HCT116 (cell line): ENCODE data around the gene PCDHGA1.

Experiments
- EZH2 ChIP-seq: fragments of 200-600 bp; sonication (generic); IDR thresholded peaks from 2 replicates; pipeline ENCODE4 v1.6.1; 2017; ENCODE audit warnings: antibody characterized with exemption, mixed run types
- POLR2A ChIP-seq: IDR thresholded peaks from 2 replicates; pipeline ENCODE4 v1.7.0; 2011; ENCODE audit warnings: borderline replicate concordance; ENCODE audit not compliant: insufficient read depth, insufficient read length; ENCODE audit errors: extremely low read depth
- SP1 ChIP-seq: IDR thresholded peaks from 2 replicates; pipeline ENCODE4 v1.6.1; 2012; ENCODE audit warnings: low read depth
- TF ChIP-seq, protein P1 (sequence below), 3 experiments: fragments of 200-600 bp in 1 of 3; sonication (generic) in 1 of 3; IDR thresholded peaks in 2 of 3; conservative IDR thresholded peaks in 1 of 3; 2 replicates each; pipeline ENCODE4 v1.5.1; 2012 to 2017; ENCODE audit warnings: low read depth in 2 of 3, low read length in 2 of 3, antibody characterized with exemption in 1 of 3, borderline replicate concordance in 1 of 3, control low read depth in 1 of 3, mild to moderate bottlenecking in 1 of 3, mixed read lengths in 1 of 3, mixed run types in 1 of 3, moderate library complexity in 1 of 3; ENCODE audit not compliant: insufficient read depth in 1 of 3
- TF ChIP-seq, protein P2 (sequence below): IDR thresholded peaks from 2 replicates; pipeline ENCODE4 v1.6.1; 2012

DNA sequence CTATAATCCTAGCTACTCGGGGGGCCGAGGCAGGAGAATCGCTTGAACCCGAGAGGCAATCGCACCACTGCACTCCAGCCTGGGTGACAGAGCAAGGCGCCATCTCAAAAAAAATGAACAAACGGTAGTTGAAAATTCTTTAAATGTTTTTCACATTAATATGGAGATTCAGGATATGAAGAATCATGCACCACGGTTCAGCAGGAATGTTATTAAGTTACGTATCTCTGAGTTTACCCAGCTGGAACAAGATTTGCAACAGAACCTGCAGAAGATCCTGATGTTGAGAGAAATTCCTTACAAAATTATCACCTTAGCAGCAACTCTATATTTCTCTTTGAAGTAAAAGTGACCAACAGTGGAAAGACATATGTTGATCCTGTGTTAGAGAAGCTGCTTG is 110.0 kb downstream of the PCDHGA1 start:
- TF ChIP-seq POLR2A (no peak), SP1 (no peak), EZH2 (no peak)
- TF ChIP-seq, protein P1, sequence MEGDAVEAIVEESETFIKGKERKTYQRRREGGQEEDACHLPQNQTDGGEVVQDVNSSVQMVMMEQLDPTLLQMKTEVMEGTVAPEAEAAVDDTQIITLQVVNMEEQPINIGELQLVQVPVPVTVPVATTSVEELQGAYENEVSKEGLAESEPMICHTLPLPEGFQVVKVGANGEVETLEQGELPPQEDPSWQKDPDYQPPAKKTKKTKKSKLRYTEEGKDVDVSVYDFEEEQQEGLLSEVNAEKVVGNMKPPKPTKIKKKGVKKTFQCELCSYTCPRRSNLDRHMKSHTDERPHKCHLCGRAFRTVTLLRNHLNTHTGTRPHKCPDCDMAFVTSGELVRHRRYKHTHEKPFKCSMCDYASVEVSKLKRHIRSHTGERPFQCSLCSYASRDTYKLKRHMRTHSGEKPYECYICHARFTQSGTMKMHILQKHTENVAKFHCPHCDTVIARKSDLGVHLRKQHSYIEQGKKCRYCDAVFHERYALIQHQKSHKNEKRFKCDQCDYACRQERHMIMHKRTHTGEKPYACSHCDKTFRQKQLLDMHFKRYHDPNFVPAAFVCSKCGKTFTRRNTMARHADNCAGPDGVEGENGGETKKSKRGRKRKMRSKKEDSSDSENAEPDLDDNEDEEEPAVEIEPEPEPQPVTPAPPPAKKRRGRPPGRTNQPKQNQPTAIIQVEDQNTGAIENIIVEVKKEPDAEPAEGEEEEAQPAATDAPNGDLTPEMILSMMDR (IDR thresholded peaks at IDR 0.05 in 2 of 3, conservative IDR thresholded peaks at IDR 0.05 in 1 of 3; ENCODE audit: borderline replicate concordance in 1 of 3, insufficient read depth in 1 of 3, low read depth in 2 of 3, low read length in 2 of 3) = no peak
- TF ChIP-seq, protein P2, sequence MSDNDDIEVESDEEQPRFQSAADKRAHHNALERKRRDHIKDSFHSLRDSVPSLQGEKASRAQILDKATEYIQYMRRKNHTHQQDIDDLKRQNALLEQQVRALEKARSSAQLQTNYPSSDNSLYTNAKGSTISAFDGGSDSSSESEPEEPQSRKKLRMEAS = no peak
